Parathyroid adenoma (tissue), 2 donors: ENCODE measurements around the gene PLCXD3.

ENCODE experiments used
- H2AFZ ChIP-seq: fragments of 300-600 bp; sonication (generic); one replicate; pipeline ENCODE4 v1.7.0; 2017; ENCODE audit warnings: antibody characterized with exemption, mild to moderate bottlenecking
- H3K27ac ChIP-seq: fragments of 300-600 bp; sonication (generic); one replicate; pipeline ENCODE4 v1.7.0; 2017
- H3K27me3 ChIP-seq: fragments of 300-600 bp; sonication (generic); one replicate; pipeline ENCODE4 v1.7.0; 2017; ENCODE audit warnings: low read length; ENCODE audit not compliant: control insufficient read depth, insufficient read depth
- H3K36me3 ChIP-seq: fragments of 300-600 bp; sonication (generic); one replicate; pipeline ENCODE4 v1.7.0; 2017; ENCODE audit warnings: low read length; ENCODE audit not compliant: control insufficient read depth, insufficient read depth
- H3K4me1 ChIP-seq: fragments of 300-600 bp; sonication (generic); one replicate; pipeline ENCODE4 v1.7.0; 2017; ENCODE audit warnings: control low read depth
- H3K4me2 ChIP-seq: fragments of 300-600 bp; sonication (generic); one replicate; pipeline ENCODE4 v1.7.0; 2017; ENCODE audit warnings: low read length
- H3K4me3 ChIP-seq: fragments of 300-600 bp; sonication (generic); one replicate; pipeline ENCODE4 v1.7.0; 2017; ENCODE audit warnings: low read depth, low read length
- H3K79me2 ChIP-seq: fragments of 300-600 bp; sonication (generic); one replicate; pipeline ENCODE4 v1.7.0; 2017; ENCODE audit warnings: control low read depth
- H3K9ac ChIP-seq: fragments of 300-600 bp; sonication (generic); one replicate; pipeline ENCODE4 v1.7.0; 2017; ENCODE audit warnings: mild to moderate bottlenecking
- H3K9me3 ChIP-seq: fragments of 300-600 bp; sonication (generic); one replicate; pipeline ENCODE4 v1.7.0; 2017; ENCODE audit warnings: low read length; ENCODE audit not compliant: control insufficient read depth
- CTCF ChIP-seq: fragments of 300-600 bp; sonication (generic); IDR thresholded peaks from one replicate; pipeline ENCODE4 v1.7.0; 2017; ENCODE audit warnings: antibody characterized with exemption, mild to moderate bottlenecking
- donor health status: primary hyperparathyroidism.

Gene PLCXD3

DNA sequence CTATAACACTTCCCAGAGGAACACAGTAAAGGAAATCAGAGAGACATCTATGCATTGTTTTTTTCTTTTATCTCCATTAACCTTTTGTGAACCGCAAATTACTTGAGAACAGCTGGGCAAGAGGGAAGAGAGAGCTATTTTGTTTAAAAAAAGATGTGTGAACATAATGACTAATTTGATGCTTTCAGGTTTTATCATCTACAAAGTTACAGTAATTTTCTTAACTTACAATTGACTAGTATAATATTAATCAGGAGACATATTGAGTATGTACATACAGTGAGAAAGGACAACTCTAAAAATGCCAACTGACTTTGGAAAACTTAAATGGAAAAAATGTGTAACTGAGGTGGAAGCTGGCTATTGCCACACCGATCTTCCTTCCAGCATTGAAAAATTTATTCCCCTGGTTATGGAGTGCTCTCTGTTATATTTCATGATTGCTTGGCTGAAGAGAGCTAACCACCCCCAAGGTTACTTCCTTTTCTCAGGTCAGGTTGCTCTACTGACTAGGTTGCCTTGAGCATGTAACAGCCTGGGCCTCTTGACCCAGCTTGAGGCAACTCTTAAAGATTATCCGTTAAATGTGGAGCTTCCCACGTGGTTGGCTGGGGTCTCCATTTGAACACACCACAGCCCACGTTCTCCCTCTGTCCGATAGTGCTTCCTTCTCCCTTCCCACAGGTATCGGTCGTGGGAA, 234.4 kb downstream of the PLCXD3 start:
- Histone ChIP-seq H3K36me3 (no peaks in the 10 kb centered on the region), H3K27ac (no peak overlapping the region), H3K79me2 (no peaks in the 10 kb centered on the region), H3K9ac (no peak overlapping the region), H3K27me3 (no peaks in the 10 kb centered on the region), H2AFZ (no peak overlapping the region), H3K4me2 (no peak overlapping the region), H3K4me3 (no peak overlapping the region), H3K9me3 (no peaks in the 10 kb centered on the region), H3K4me1 (no peaks in the 10 kb centered on the region)
- no peak for TF ChIP-seq CTCF

DNA sequence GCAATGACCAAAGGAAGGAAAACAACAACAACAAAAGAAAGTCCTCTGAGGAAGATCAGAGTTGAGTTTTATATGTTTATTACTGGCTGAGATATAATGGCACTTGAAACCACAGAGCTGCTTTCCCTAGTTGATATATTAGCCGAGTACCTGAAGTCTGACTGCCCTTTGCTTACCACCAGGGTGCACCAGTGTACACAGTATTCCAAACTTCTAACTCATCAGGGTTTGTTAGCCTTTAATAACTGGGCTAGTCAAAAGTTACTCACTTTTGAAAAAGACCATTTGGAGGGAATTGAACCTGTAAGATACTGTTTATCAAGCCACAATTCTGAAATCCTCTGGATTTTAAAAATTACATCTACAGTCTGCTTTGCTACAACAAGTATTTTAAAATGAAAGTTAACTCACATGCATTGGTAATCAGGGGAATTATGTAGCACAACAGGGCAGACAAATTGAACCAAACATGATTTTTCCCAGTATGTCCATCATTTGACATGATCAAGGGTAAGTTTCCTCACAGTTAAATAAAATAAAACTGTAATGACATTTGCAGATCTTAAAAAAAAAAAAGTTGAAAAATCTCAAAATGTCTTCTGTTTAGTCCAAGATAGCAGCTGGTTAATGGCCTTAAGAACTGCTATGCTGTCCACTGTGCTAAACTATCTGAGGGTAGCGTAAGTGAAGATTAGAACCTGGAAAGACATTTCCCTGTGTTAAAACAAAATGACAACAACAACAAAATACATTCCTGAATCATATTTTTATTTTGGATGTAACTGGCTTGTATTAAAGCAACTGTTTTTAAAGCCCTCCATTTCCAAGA, 239.8 kb downstream of the PLCXD3 start:
- H3K9me3 ChIP-seq = no peaks in the 10 kb centered on the region
- no peak overlapping the region for H3K4me3 ChIP-seq
- no peaks in the 10 kb centered on the region for H3K4me1 ChIP-seq
- no peaks in the 10 kb centered on the region for H3K79me2 ChIP-seq
- H3K9ac ChIP-seq = no peak overlapping the region
- H3K27me3 ChIP-seq = no peaks in the 10 kb centered on the region
- no peaks in the 10 kb centered on the region for H3K36me3 ChIP-seq
- no peak overlapping the region for H3K4me2 ChIP-seq
- no peak overlapping the region for H3K27ac ChIP-seq
- no peak overlapping the region for H2AFZ ChIP-seq
- peak; percentile 59 for TF ChIP-seq CTCF

DNA sequence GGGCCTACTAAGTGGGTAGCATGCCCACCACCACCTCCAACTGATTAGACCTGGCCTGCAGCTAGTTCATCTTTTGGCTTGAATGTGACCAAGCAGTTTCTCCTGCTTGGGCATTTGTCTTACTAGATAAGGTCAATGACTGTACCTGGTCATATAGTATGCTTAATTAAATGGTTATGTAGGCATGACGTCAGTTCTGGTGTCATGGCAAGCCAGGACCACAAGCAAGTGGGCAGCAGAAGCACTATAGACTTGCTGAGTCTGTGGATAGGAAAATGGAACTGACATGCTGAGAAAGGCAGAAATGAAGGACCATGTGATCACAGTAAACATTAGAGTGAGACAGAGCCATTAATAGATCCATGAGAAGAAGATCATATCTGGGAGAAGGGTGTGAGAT, 241.5 kb downstream of the PLCXD3 start:
- Histone ChIP-seq H3K79me2 (no peaks in the 10 kb centered on the region), H3K27ac (no peak overlapping the region), H3K36me3 (no peaks in the 10 kb centered on the region), H3K4me3 (no peak overlapping the region), H3K4me2 (no peak overlapping the region), H3K9me3 (no peaks in the 10 kb centered on the region), H2AFZ (peak overlapping the region; percentile 3), H3K27me3 (no peaks in the 10 kb centered on the region), H3K9ac (no peak overlapping the region), H3K4me1 (no peaks in the 10 kb centered on the region)
- TF ChIP-seq CTCF = no peak

GRCh38 chr5:41266377-41266776, 244.0 kb downstream of the PLCXD3 start:
- H3K9me3 ChIP-seq = no peaks in the 10 kb centered on the region
- TF ChIP-seq CTCF = no peak
- no peaks in the 10 kb centered on the region for H3K27me3 ChIP-seq
- no peaks in the 10 kb centered on the region for H3K4me1 ChIP-seq
- no peaks in the 10 kb centered on the region for H3K79me2 ChIP-seq
- H2AFZ ChIP-seq = no peak overlapping the region
- no peak overlapping the region for H3K27ac ChIP-seq
- no peak overlapping the region for H3K9ac ChIP-seq
- H3K36me3 ChIP-seq = no peaks in the 10 kb centered on the region
- no peak overlapping the region for H3K4me2 ChIP-seq
- no peak overlapping the region for H3K4me3 ChIP-seq
